ENCODE results near the gene KCNJ9. TPM values are rescaled to one million over a fixed set of nuclear protein-coding genes. Genes with fewer than 3 reads are reported as not detected.

KCNJ9 gene
- total and polyA plus RNA-seq, 2 of the 13 experiments (the other 11 are each of a cell fraction or from before 2014, with no cell fraction given) = not detected

- TF ChIP-seq MED8 (CRISPR knock-in tag; IDR thresholded peaks at IDR 0.05; ENCODE audit: insufficient replicate concordance) = no peak
- no peak for TF ChIP-seq CHCHD3 (CRISPR knock-in tag; IDR thresholded peaks at IDR 0.05)
- no peak for TF ChIP-seq SP1 (IDR thresholded peaks at IDR 0.05)
- TF ChIP-seq SP1 (CRISPR knock-in tag; IDR thresholded peaks at IDR 0.05) = peak; percentile 32; the same call in 1 of the 2 replicates
- TF ChIP-seq ZNF788 (CRISPR knock-in tag; IDR thresholded peaks at IDR 0.05; ENCODE audit: borderline replicate concordance) = peak; percentile 46; the same call in 1 of the 2 replicates
- TF ChIP-seq ZFP62 (CRISPR knock-in tag; IDR thresholded peaks at IDR 0.05) = no peak
- TF ChIP-seq ZKSCAN8 (CRISPR knock-in tag; IDR thresholded peaks at IDR 0.05; ENCODE audit: borderline replicate concordance) = no peak
- TF ChIP-seq FOXP1 (IDR thresholded peaks at IDR 0.05) = no peak
- TF ChIP-seq FOXP1 (CRISPR knock-in tag; IDR thresholded peaks at IDR 0.05) = no peak
- peak; percentile 24; the same call in 1 of the 2 replicates for TF ChIP-seq SP5 (CRISPR knock-in tag; IDR thresholded peaks at IDR 0.05; ENCODE audit: borderline replicate concordance, low read depth)
- TF ChIP-seq BATF2 (CRISPR knock-in tag; IDR thresholded peaks at IDR 0.05) = no peak
- no peak for TF ChIP-seq ZNF407 (CRISPR knock-in tag; IDR thresholded peaks at IDR 0.05; ENCODE audit: not compliant biosample characterization)
- TF ChIP-seq DR1 (CRISPR knock-in tag; IDR thresholded peaks at IDR 0.05) = no peak
- TF ChIP-seq ZNF615 (CRISPR knock-in tag; IDR thresholded peaks at IDR 0.05; ENCODE audit: borderline replicate concordance) = no peak
- no peak for TF ChIP-seq ZNF678 (CRISPR knock-in tag; IDR thresholded peaks at IDR 0.05)
- no peak; the same call in 1 of the 2 replicates for TF ChIP-seq ZGPAT (CRISPR knock-in tag; IDR thresholded peaks at IDR 0.05)
- TF ChIP-seq, protein P1, sequence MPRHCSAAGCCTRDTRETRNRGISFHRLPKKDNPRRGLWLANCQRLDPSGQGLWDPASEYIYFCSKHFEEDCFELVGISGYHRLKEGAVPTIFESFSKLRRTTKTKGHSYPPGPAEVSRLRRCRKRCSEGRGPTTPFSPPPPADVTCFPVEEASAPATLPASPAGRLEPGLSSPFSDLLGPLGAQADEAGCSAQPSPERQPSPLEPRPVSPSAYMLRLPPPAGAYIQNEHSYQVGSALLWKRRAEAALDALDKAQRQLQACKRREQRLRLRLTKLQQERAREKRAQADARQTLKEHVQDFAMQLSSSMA (CRISPR knock-in tag; IDR thresholded peaks at IDR 0.05) = no peak
- no peak for TF ChIP-seq HNRNPH1 (optimal IDR thresholded peaks at IDR 0.05; ENCODE audit: low read depth, low read length)
- no peak for TF ChIP-seq TMF1 (CRISPR knock-in tag; IDR thresholded peaks at IDR 0.05; ENCODE audit: low read depth)
Observed at GRCh38 chr1:160070243-160071163, 10.8 kb upstream of the KCNJ9 start (continued).
